Fibroblast of villous mesenchyme (primary cell): ENCODE results near the gene JAZF1. TPM values are rescaled to one million over a fixed set of nuclear protein-coding genes. Genes with fewer than 3 reads are reported as not detected.

Experiments used
- DNase-seq: peaks from one replicate; pipeline ENCODE4 v3.0.0-alpha.2; 2010; ENCODE audit warnings: low read depth
- H3K4me3 ChIP-seq: 2 replicates; pipeline ENCODE4 v1.5.1; 2011; ENCODE audit warnings: low read depth, mild to moderate bottlenecking, low read length
- CTCF ChIP-seq: IDR thresholded peaks from 2 replicates; pipeline ENCODE4 v1.5.1; 2012; ENCODE audit warnings: low read depth, mild to moderate bottlenecking, low read length; ENCODE audit not compliant: insufficient read depth
- total RNA-seq: library from RNA; depleted of rRNA; stranded (reverse); fragments of >200 nt; gene quantifications from 2 replicates; pipeline ENCODE4 v1.2.3, GENCODE V29; 2012

The JAZF1 gene
- total RNA-seq, 1 donor, result 38.4 TPM

DNA sequence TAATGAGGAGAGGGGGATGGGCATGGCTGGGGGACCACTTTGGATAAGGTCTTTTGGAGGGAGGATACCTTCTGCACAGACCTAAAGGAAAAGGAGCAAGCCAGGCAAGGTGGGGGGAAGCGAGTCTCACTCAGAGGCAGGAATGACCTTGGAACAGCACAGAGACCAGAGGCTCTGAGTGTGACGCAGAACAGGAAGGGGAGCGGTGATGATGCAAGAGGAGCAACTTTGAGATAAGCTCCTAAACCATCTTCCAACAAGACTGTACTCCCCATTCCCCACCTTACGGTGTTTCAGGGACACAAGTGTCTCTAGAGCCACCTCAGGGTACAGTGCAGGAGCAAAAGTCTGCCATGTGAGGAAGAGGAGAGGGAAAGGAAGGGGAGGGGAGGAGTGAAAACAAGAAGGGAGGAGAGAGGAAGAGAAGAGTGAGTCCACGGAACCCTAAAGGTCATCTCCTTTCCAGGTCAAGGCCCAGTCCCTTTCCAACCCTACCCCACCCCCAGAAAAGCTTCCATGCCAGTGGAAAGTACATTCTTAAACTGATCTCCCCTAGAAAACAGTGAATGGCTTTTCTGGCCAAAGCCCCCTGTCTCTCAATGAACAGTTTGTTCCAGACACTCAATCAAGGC, 54.1 kb downstream of the JAZF1 start:
- H3K4me3 ChIP-seq, result no peak overlapping the region
- DNase-seq, result peak; percentile 76
- no peak for TF ChIP-seq CTCF

DNA sequence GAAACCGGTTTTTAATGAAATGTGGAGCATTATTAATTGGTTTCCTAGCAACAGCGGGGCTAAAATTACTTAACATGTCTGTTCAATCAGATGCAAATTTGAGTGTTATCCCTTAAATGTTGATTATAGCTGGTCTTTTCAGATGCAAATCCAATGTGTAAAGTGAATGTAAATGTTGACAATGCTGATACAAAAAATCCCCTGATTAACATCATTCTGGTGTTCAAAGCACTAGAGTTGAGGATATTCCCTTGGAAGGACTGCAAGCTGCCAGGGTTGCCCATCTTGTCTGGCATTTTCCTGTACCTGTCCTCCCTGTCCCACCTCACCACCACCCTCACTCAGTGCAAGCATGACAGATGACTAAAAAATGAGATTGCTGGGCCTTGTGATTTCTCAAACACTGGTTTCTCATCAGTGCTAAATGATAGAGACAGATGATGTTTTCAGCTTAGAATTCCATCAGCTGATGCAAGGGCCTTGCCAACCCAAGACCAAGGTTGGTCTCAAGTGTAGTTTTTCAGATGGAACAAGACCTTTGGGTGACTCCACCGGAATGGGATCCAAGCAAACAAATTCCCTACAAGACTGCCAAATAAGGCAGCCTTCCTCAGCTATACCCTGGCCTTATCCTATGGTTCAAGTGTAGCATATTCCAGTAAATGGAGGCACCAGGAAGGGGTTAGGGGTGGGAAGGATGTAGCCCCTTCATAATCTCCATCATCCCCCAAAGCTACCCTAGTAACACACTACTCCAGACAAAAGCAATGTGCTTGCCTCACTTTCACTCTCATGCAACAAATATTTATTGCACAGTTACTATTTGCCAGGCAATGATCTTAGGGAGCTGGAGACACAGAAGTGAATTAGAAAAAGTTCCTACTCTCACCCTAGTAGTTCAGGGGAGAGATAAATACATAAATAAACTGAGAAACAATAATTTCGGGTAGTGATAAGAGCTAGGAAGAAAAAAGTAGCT, 54.9 kb downstream of the JAZF1 start:
- H3K4me3 ChIP-seq, result no peak overlapping the region
- peak; percentile 46 for DNase-seq
- no peak for TF ChIP-seq CTCF

- no peak overlapping the region for H3K4me3 ChIP-seq
- TF ChIP-seq CTCF, result no peak
- DNase-seq, result no peak
These were observed 56.2 kb downstream of the JAZF1 start for GRCh38 chr7:28124413-28124812.

DNA sequence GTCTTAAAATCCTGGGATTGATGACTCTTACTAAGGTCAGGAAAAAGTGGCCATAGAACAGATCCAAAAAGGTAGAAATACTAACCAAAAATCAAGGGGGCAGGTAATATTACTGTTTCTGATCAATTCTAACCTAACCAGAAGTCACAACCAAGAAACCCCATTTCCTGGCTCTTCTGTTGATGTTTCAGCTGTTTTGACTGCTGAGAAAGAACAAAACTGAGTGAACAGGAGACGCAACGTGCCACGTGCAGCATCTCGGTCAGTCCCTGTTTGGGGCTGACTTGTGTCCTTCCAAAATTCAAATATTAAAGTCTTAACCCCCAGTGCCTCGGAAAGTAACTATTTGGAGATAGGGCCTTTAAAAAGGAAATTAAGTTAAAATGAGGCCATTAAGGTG, 56.8 kb downstream of the JAZF1 start:
- no peak for TF ChIP-seq CTCF
- DNase-seq, result no peak
- H3K4me3 ChIP-seq, result no peak overlapping the region

GRCh38 chr7:28121496-28121895, 59.1 kb downstream of the JAZF1 start:
- no peak for TF ChIP-seq CTCF
- H3K4me3 ChIP-seq, result no peak overlapping the region
- no peak for DNase-seq

GRCh38 chr7:28116041-28116440, 64.6 kb downstream of the JAZF1 start:
- no peak for DNase-seq
- H3K4me3 ChIP-seq, result no peak overlapping the region
- TF ChIP-seq CTCF, result no peak
